ENCODE measurements around the gene LAD1. TPM values are rescaled to one million over a fixed set of nuclear protein-coding genes. Genes with fewer than 3 reads are reported as not detected.

Gene LAD1
- total RNA-seq, 2 experiments from 2014 or later, result not detected

DNA sequence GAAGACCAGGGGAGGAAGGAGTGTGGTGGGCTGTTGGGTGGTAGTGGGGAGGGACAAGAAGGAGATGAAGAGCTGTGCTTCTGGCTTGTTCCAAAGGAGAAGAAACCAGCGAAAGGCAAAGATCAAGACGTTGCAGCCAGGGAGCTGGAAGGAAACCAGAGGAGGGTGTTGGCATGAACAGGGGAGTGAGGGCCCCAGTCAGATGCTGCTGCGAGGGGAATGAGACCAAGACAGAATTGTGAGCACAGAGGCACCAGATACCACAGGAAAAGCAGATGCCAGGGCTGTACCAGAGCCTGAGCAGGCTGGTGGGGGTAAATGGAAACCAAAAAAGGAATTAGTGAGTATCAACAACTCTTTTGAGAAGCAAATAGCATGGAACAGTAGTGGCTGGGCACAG lies 6.0 kb downstream of the LAD1 start:
- ChIA-PET POLR2A (interaction anchor here (0.6 kb wide), 1 partner anchor 28 kb away, joined by 6 read pairs; no protein-coding TSS in a partner anchor), CTCF (ENCODE audit: unreplicated experiment) (no interaction called here)
- no peak overlapping the region for H3K4me2 ChIP-seq (ENCODE audit: low read length)
- no peak overlapping the region for H2AFZ ChIP-seq (ENCODE audit: low read length)
- BruUV-seq (replicated peaks), result no TSS peak
- no peaks in the 10 kb centered on the region for H3K9me3 ChIP-seq (ENCODE audit: low read length)
- no peak for DNase-seq (ENCODE audit: low spot score)
- no peaks in the 10 kb centered on the region for H3K79me2 ChIP-seq (ENCODE audit: insufficient read depth, low read depth, low read length)
- no peak overlapping the region for H3K4me3 ChIP-seq (ENCODE audit: low read depth, low read length, poor library complexity, severe bottlenecking)
- no peaks in the 10 kb centered on the region for H3K9me2 ChIP-seq (ENCODE audit: insufficient read depth, low read length)
- no peak overlapping the region for H3K27ac ChIP-seq (ENCODE audit: low read depth, low read length, poor library complexity, severe bottlenecking)
- intact Hi-C loops (cut with micrococcal nuclease; ENCODE audit: unreplicated experiment), result no loop called here
- H3K36me3 ChIP-seq (ENCODE audit: insufficient read depth, low read length), result no peaks in the 10 kb centered on the region
- no peaks in the 10 kb centered on the region for H3K4me1 ChIP-seq (ENCODE audit: insufficient read depth, low read length, poor library complexity, severe bottlenecking)
- H4K20me1 ChIP-seq (ENCODE audit: insufficient read depth, low read length), result no peaks in the 10 kb centered on the region
- TF ChIP-seq EZH2phosphoT487 (IDR thresholded peaks at IDR 0.05; ENCODE audit: borderline replicate concordance, low read depth, low read length), result no peak
- TF ChIP-seq, protein P1, sequence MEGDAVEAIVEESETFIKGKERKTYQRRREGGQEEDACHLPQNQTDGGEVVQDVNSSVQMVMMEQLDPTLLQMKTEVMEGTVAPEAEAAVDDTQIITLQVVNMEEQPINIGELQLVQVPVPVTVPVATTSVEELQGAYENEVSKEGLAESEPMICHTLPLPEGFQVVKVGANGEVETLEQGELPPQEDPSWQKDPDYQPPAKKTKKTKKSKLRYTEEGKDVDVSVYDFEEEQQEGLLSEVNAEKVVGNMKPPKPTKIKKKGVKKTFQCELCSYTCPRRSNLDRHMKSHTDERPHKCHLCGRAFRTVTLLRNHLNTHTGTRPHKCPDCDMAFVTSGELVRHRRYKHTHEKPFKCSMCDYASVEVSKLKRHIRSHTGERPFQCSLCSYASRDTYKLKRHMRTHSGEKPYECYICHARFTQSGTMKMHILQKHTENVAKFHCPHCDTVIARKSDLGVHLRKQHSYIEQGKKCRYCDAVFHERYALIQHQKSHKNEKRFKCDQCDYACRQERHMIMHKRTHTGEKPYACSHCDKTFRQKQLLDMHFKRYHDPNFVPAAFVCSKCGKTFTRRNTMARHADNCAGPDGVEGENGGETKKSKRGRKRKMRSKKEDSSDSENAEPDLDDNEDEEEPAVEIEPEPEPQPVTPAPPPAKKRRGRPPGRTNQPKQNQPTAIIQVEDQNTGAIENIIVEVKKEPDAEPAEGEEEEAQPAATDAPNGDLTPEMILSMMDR (conservative IDR thresholded peaks at IDR 0.05; ENCODE audit: low read length), result no peak

DNA sequence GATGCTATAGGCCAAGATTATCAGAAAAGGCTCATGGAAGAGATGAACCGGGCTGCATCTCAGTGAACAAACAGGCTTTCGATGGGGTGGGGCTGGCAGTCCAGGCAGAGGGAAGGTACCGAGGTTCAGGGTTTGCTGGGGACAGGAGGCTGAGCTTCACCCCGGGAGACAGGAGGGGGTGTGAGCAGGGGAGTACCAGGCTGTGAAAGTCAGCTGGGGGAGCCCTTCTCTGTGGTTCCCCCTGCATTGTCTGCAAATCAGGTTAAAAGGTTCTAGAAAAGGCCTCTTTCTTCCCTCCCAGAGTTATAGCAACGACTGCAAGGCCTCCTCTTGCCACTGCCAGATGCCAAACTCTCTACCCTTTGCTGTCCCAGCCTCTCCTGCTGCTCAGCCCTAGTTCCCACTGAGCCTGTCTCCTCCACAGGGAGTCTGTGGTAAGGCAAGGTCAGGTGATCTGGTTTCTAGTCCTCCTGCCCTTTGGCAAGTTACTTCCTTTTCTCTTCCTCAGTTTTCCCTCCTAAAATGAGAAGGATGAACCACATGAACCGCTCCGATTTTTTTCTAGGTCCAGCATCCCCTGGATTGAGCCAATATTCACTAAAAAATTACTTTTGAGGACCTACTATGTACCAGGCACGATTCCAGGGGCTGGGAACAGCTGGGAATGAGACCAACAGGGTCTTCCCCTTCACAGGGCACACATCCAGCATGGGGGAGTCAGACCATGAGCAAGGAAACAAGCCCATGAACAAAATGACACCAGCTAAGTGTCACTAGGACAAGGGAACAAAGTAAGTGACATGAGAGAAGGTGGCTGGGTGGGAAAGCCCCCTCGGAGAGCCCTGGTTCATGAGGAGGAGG lies 7.2 kb downstream of the LAD1 start:
- Histone ChIP-seq H3K9me3 (ENCODE audit: low read length) (no peaks in the 10 kb centered on the region), H3K79me2 (ENCODE audit: insufficient read depth, low read depth, low read length) (no peaks in the 10 kb centered on the region), H2AFZ (ENCODE audit: low read length) (no peak overlapping the region), H3K27ac (ENCODE audit: low read depth, low read length, poor library complexity, severe bottlenecking) (no peak overlapping the region), H3K4me3 (ENCODE audit: low read depth, low read length, poor library complexity, severe bottlenecking) (no peak overlapping the region), H3K4me2 (ENCODE audit: low read length) (no peak overlapping the region), H3K9me2 (ENCODE audit: insufficient read depth, low read length) (no peaks in the 10 kb centered on the region), H3K4me1 (ENCODE audit: insufficient read depth, low read length, poor library complexity, severe bottlenecking) (no peaks in the 10 kb centered on the region), H4K20me1 (ENCODE audit: insufficient read depth, low read length) (no peaks in the 10 kb centered on the region), H3K36me3 (ENCODE audit: insufficient read depth, low read length) (no peaks in the 10 kb centered on the region)
- BruUV-seq (replicated peaks), result no TSS peak
- TF ChIP-seq, protein P1 (conservative IDR thresholded peaks at IDR 0.05; ENCODE audit: low read length), result no peak
- no peak for TF ChIP-seq EZH2phosphoT487 (IDR thresholded peaks at IDR 0.05; ENCODE audit: borderline replicate concordance, low read depth, low read length)
- CTCF ChIA-PET (ENCODE audit: unreplicated experiment), result no interaction called here
- POLR2A ChIA-PET, result no interaction called here
- intact Hi-C loops (cut with micrococcal nuclease; ENCODE audit: unreplicated experiment), result no loop called here
- no peak for DNase-seq (ENCODE audit: low spot score)

DNA sequence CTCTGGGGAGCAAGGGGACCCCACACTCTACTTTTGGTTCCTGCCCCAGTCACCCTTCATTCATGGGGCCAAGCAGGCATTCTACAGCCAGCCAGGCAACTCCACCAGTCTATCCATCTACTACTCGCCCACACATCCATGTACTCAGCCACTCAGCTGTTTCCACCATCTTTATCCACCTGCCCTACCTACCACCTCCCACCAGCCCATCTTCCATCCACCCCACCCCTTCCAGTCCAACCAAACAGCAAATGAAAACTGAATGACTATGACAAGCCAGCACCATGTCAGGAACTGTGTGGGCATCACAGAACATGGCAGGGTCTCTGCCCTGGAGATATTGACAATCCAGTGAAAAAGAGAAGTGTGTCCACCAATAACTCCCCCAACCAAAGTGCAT lies 7.9 kb downstream of the LAD1 start:
- BruUV-seq (replicated peaks), result no TSS peak
- Histone ChIP-seq H3K4me2 (ENCODE audit: low read length) (no peak overlapping the region), H2AFZ (ENCODE audit: low read length) (no peak overlapping the region), H4K20me1 (ENCODE audit: insufficient read depth, low read length) (no peaks in the 10 kb centered on the region), H3K4me3 (ENCODE audit: low read depth, low read length, poor library complexity, severe bottlenecking) (no peak overlapping the region), H3K4me1 (ENCODE audit: insufficient read depth, low read length, poor library complexity, severe bottlenecking) (no peaks in the 10 kb centered on the region), H3K27ac (ENCODE audit: low read depth, low read length, poor library complexity, severe bottlenecking) (no peak overlapping the region), H3K9me3 (ENCODE audit: low read length) (no peaks in the 10 kb centered on the region), H3K36me3 (ENCODE audit: insufficient read depth, low read length) (no peaks in the 10 kb centered on the region), H3K9me2 (ENCODE audit: insufficient read depth, low read length) (no peaks in the 10 kb centered on the region), H3K79me2 (ENCODE audit: insufficient read depth, low read depth, low read length) (no peaks in the 10 kb centered on the region)
- POLR2A ChIA-PET, result no interaction called here
- CTCF ChIA-PET (ENCODE audit: unreplicated experiment), result no interaction called here
- DNase-seq (ENCODE audit: low spot score), result no peak
- no peak for TF ChIP-seq EZH2phosphoT487 (IDR thresholded peaks at IDR 0.05; ENCODE audit: borderline replicate concordance, low read depth, low read length)
- TF ChIP-seq, protein P1 (conservative IDR thresholded peaks at IDR 0.05; ENCODE audit: low read length), result no peak
- intact Hi-C loops (cut with micrococcal nuclease; ENCODE audit: unreplicated experiment), result no loop called here
